ENCODE results near the gene RAMACL. TPM values are rescaled to one million over a fixed set of nuclear protein-coding genes. Genes with fewer than 3 reads are reported as not detected.
A peak's percentile ranks its signal among the peaks of the same experiment; 100 is the strongest.
"Not testable (repeated sequence)": the region's sequence is repeated elsewhere in the genome, so short reads cannot be mapped to it uniquely, and the experiment has no call there.

Gene RAMACL
- total RNA-seq, result 10 to 100 TPM in 1 of 2 donors, under 1 TPM in 1; 0.99 to 10.9 TPM

DNA sequence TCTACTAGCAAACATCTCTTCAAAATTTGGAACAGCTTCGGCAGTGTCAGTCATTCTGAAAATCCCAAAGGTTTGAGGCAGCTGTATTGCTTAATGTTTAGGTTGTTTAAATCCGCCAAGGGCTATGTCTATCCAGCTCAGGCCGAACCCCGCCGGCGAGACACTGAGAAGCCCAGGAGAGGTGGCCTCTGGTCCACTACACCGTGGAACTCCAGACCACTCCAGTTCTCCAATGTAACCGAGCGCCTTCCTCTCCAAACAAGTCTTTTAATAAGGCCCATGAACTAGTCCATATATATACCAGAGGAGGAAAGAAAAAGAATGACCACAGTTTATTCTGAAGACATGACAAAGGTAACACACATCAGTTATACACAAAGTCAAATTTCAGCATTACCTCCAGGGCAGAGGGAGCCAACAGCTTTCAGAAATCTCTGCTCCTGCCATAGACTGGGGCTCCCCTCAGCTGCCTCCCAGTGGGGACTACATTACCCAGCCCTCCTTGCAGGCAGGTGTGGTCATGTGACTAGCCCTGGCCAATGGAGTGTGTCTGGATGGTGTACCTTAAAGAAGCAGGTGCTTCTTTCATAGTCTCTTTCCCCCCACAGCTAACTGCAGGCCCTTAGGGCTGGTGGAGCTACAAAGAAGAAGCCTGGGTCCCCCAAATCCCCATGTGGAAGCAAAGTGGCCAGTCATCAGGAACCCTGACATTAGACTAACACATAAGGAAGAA is at the start of gene RAMACL:
Gene RAMACL, minus strand, starts transcription at position 255 of the 733 bp plus-strand sequence. Its CDS starts 201 bp downstream, at position 54.
- no peaks in the 10 kb centered on the region for H3K9me3 ChIP-seq
- peak in 3 of 4 donors; percentile 34 to 62 (median 45) for DNase-seq
- no peaks in the 10 kb centered on the region for H3K27me3 ChIP-seq
- H3K36me3 ChIP-seq (replicated peaks in 1 of 2; ENCODE audit: insufficient read depth in 1 of 2, low read depth in 2 of 2), result no peaks in the 10 kb centered on the region
- intact Hi-C loops (cut with DNase I), result no loop called here
- no peaks in the 10 kb centered on the region for H3K4me1 ChIP-seq
- WGBS, 2 donors, result 96 to 97% methylated on average over 9 of the region's 9 CpGs
- TF ChIP-seq, protein P1, sequence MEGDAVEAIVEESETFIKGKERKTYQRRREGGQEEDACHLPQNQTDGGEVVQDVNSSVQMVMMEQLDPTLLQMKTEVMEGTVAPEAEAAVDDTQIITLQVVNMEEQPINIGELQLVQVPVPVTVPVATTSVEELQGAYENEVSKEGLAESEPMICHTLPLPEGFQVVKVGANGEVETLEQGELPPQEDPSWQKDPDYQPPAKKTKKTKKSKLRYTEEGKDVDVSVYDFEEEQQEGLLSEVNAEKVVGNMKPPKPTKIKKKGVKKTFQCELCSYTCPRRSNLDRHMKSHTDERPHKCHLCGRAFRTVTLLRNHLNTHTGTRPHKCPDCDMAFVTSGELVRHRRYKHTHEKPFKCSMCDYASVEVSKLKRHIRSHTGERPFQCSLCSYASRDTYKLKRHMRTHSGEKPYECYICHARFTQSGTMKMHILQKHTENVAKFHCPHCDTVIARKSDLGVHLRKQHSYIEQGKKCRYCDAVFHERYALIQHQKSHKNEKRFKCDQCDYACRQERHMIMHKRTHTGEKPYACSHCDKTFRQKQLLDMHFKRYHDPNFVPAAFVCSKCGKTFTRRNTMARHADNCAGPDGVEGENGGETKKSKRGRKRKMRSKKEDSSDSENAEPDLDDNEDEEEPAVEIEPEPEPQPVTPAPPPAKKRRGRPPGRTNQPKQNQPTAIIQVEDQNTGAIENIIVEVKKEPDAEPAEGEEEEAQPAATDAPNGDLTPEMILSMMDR (IDR thresholded peaks at IDR 0.05), result no peak
- no peak for TF ChIP-seq POLR2A (IDR thresholded peaks at IDR 0.05)
- no peak within 1 kb of the TSS for H3K27ac ChIP-seq
- no peak within 1 kb of the TSS for H3K4me3 ChIP-seq
- peak; percentile 62 for ATAC-seq

DNA sequence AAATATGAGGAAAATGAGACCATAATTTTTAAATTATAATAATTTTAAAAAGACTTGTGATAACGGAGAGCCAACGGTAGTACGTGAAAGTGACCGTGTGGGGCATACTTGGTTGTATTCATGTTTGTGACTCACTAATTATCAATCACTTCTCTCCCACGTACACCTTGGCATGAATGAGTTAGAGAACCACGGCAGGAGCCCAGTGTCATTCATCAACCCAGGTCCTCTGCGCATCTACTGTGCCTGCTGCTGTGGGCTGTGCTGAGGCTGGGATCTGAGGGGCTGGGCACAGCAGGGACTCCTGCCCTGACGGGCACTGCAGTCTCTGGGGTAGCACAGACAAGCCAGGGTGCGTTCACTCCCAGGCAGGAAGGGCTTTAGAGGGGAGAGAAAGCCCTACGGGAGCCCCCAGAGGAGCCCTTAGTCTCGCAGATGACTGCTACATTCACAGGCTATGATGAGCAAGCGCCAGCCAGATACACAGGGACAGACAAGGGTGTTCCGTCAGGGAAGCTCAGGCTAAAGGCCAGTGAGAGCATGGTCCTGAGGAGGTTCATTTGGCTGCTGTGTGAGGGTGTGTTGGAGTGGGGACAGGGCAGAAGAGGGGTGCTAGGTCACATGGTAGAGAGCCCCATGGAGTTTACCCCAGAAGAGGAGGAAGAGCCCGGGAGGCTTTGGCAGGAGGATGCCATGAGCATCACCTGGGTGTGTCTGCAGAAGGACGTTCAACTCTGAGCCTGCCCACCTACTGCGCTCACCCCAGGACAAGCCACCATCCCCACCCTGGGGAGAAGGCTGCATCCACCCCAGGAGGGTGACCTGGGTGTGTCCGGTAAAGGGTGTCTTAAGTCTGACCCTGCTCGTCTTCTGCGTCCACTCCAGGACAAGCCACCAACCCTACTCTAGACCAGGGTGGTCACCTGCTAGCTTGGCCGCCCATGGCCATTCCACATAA is 48.8 kb upstream of the RAMACL start:
- intact Hi-C loops (cut with DNase I), result no loop called here
- Histone ChIP-seq H3K27ac (no peak overlapping the region), H3K4me3 (no peak overlapping the region), H3K9me3 (no peaks in the 10 kb centered on the region), H3K4me1 (no peaks in the 10 kb centered on the region), H3K36me3 (replicated peaks in 1 of 2; ENCODE audit: insufficient read depth in 1 of 2, low read depth in 2 of 2) (no peaks in the 10 kb centered on the region), H3K27me3 (no peaks in the 10 kb centered on the region)
- no peak for TF ChIP-seq POLR2A (IDR thresholded peaks at IDR 0.05)
- TF ChIP-seq, protein P1 (IDR thresholded peaks at IDR 0.05), result no peak
- DNase-seq (no peak), ATAC-seq (no peak)
- WGBS, 2 donors, result 74 to 79% methylated on average over 16 to 20 of the region's 20 CpGs

DNA sequence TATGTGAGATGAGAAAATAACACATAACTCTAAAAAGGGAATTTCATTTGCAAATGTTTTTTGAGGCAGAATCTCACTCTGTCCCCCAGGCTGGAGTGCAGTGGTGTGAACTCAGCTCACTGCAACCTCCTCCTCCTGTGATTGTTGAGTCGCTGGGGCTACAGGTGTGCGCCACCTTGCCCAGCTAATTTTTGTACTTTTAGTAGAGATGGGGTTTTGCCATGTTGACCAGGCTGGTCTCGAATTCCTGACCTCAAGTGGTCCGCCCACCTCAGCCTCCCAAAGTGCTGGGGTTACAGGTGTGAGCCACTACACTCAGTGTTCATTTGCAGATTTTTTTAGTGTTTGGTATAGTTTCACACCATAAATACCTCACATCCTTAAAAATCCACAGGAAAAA is 48.1 kb upstream of the RAMACL start:
- DNase-seq; ATAC-seq; H3K27me3 ChIP-seq; H3K4me1 ChIP-seq; H3K36me3 ChIP-seq (replicated peaks in 1 of 2; ENCODE audit: insufficient read depth in 1 of 2, low read depth in 2 of 2); intact Hi-C loops (cut with DNase I); H3K27ac ChIP-seq; H3K9me3 ChIP-seq; H3K4me3 ChIP-seq: not testable (repeated sequence)
- 81 to 91% methylated on average over 4 of the region's 4 CpGs for WGBS, 2 donors

DNA sequence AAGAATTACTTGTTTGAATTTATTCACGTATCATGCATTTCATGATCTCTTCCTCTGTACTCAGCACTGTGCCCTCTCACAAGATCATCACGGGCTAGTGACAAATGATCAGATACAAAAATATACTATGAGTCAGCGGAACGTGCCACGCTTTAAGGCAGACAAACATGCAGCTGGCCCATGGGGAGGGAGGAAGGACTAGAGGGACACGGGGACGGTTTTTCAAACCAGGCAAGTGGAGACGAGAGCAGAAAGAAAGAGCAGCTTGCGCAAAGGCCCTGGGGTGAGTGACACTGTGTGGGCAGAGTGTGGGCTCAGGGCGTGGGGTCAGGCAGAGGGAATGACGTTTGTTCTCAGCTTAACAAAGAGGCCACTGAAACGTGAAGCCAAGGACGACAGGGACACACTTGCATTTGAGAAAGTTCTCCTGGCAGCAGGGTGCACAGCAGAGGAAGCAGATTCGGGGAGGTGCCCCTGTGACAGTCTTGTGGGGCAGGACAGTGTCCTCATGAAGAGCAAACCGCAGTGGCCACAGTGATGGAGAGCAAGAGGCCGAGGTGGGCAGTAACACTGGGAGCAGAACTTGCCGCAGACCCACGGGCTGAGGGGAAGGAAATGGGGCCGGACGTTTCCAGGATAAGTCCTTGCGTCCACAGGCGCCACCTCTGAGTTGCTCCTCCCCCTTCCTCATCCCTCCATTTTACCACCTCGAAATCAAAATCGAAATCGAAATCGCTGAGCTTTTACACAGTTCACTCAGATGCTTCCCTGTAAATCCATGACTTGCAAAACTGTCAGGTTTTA is 47.5 kb upstream of the RAMACL start:
- Histone ChIP-seq H3K36me3 (replicated peaks in 1 of 2; ENCODE audit: insufficient read depth in 1 of 2, low read depth in 2 of 2) (no peaks in the 10 kb centered on the region), H3K4me3 (no peak overlapping the region), H3K27ac (no peak overlapping the region), H3K4me1 (peaks cover 1% of the 10 kb centered on the region), H3K27me3 (no peaks in the 10 kb centered on the region), H3K9me3 (no peaks in the 10 kb centered on the region)
- intact Hi-C loops (cut with DNase I), result no loop called here
- peak; percentile 34 for ATAC-seq
- TF ChIP-seq POLR2A (IDR thresholded peaks at IDR 0.05), result no peak
- TF ChIP-seq, protein P1 (IDR thresholded peaks at IDR 0.05), result no peak
- 64 to 72% methylated on average over 26 of the region's 26 CpGs for WGBS, 2 donors
- peak in 1 of 4 donors; percentile 43 for DNase-seq
